ENCODE data around the gene CADM4. TPM values are rescaled to one million over a fixed set of nuclear protein-coding genes. Genes with fewer than 3 reads are reported as not detected.

CADM4 gene
- polyA plus RNA-seq, 1 donor (not counting 4 experiments of a cell fraction or from before 2014, with no cell fraction given) = 4.3 TPM

DNA sequence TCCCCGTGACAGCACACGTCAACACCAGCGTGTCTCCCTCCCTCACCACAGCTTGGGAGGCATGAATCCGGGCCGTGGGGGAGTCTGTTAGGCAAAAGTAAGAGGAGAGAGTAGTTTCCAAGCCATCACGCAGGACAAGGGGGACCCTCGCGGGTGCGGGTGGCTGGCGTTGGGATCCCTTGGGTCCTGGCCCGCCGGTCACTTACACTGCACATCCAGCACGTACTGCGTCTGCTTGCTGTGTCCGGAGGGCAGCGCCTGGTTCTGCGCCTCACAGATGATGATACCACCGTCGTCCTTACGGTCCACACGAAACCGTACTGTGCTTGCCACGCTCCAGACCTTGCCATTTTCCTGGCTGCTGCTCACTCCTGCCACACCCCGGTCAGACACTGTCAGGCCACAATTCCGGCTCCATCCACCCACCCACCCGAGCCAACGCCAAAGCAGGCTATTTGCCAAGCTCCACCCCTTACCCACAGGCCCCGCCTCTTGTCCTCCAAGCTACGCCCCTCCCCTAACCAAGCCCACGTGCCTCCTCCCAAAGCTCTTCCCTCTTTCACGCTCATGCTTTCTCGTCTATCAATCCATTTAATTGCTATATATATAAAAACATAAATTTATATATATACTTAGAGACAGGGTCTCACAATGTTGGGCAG, 13.6 kb downstream of the CADM4 start:
- no peaks in the 10 kb centered on the region for H3K9me1 ChIP-seq (ENCODE audit: control insufficient read depth, extremely low read depth, insufficient read depth, low read length)
- no peaks in the 10 kb centered on the region for H3K9me3 ChIP-seq (ENCODE audit: control insufficient read depth, low read depth, low read length)
- H3K9ac ChIP-seq (ENCODE audit: control insufficient read depth, extremely low read depth, insufficient read depth, low read length) = no peak overlapping the region
- no peak for TF ChIP-seq EZH2 (IDR thresholded peaks at IDR 0.05; ENCODE audit: low read length)
- TF ChIP-seq, protein P1, sequence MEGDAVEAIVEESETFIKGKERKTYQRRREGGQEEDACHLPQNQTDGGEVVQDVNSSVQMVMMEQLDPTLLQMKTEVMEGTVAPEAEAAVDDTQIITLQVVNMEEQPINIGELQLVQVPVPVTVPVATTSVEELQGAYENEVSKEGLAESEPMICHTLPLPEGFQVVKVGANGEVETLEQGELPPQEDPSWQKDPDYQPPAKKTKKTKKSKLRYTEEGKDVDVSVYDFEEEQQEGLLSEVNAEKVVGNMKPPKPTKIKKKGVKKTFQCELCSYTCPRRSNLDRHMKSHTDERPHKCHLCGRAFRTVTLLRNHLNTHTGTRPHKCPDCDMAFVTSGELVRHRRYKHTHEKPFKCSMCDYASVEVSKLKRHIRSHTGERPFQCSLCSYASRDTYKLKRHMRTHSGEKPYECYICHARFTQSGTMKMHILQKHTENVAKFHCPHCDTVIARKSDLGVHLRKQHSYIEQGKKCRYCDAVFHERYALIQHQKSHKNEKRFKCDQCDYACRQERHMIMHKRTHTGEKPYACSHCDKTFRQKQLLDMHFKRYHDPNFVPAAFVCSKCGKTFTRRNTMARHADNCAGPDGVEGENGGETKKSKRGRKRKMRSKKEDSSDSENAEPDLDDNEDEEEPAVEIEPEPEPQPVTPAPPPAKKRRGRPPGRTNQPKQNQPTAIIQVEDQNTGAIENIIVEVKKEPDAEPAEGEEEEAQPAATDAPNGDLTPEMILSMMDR (optimal IDR thresholded peaks at IDR 0.05 in 1 of 3, IDR thresholded peaks at IDR 0.05 in 1 of 3, conservative IDR thresholded peaks at IDR 0.05 in 1 of 3; ENCODE audit: extremely low read depth in 1 of 3, insufficient read depth in 2 of 3, low read length in 3 of 3) = no peak
- dilution Hi-C loops (cut with MboI; ENCODE audit: extremely low pct_ligation_motif_present, low sequenced_read_pairs) = no loop called here
- no peaks in the 10 kb centered on the region for H3K36me3 ChIP-seq (ENCODE audit: control insufficient read depth in 2 of 2, extremely low read depth in 1 of 2, insufficient read depth in 2 of 2, low read length in 2 of 2)
- FAIRE-seq (no peak), DNase-seq (ENCODE audit: low read depth, low spot score) (no peak)
- no peaks in the 10 kb centered on the region for H3K27me3 ChIP-seq (ENCODE audit: control insufficient read depth, extremely low read depth, insufficient read depth, low read length)
- no peak overlapping the region for H2AFZ ChIP-seq (ENCODE audit: control insufficient read depth, low read length)
- H3K4me2 ChIP-seq (ENCODE audit: control insufficient read depth, extremely low read depth, insufficient read depth, low read depth, low read length) = no peak overlapping the region
- no peaks in the 10 kb centered on the region for H4K20me1 ChIP-seq (ENCODE audit: control insufficient read depth, extremely low read depth, insufficient read depth, low read length)
- no peaks in the 10 kb centered on the region for H3K79me2 ChIP-seq (ENCODE audit: control insufficient read depth, insufficient read depth, low read length)
- no peak overlapping the region for H3K4me3 ChIP-seq (ENCODE audit: control insufficient read depth in 2 of 3, extremely low read depth in 1 of 3, insufficient read depth in 2 of 3, low read depth in 1 of 3, low read length in 3 of 3)
- H3K27ac ChIP-seq (ENCODE audit: control insufficient read depth, insufficient read depth, low read length) = no peak overlapping the region
- H3K4me1 ChIP-seq (ENCODE audit: control insufficient read depth, extremely low read depth, insufficient read depth, low read length) = peaks cover 6% of the 10 kb centered on the region

DNA sequence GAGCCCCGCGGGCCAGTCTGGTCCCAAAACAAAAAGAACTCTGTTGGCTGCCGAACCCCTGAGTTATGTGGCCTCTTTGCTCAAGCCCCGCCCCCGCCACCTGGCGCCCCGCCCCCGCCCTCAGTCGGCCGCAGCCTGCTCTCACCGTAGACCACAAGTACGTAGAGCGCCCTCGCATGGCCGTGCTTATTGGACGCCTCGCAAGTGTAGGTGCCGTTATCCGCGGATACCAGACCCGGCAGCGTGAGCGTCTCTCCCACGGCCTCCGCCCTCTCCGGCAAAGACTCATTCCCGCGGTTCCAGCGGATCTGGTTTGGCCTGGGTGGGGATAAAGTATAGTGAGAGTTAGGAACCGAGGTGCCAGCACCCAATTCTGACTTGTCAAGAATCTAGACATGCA, 14.7 kb downstream of the CADM4 start:
- Histone ChIP-seq H3K36me3 (ENCODE audit: control insufficient read depth in 2 of 2, extremely low read depth in 1 of 2, insufficient read depth in 2 of 2, low read length in 2 of 2) (no peaks in the 10 kb centered on the region), H3K9ac (ENCODE audit: control insufficient read depth, extremely low read depth, insufficient read depth, low read length) (no peak overlapping the region), H3K9me1 (ENCODE audit: control insufficient read depth, extremely low read depth, insufficient read depth, low read length) (no peaks in the 10 kb centered on the region), H3K27me3 (ENCODE audit: control insufficient read depth, extremely low read depth, insufficient read depth, low read length) (no peaks in the 10 kb centered on the region), H4K20me1 (ENCODE audit: control insufficient read depth, extremely low read depth, insufficient read depth, low read length) (no peaks in the 10 kb centered on the region), H3K9me3 (ENCODE audit: control insufficient read depth, low read depth, low read length) (no peaks in the 10 kb centered on the region), H2AFZ (ENCODE audit: control insufficient read depth, low read length) (peak overlapping the region; percentile 62), H3K4me1 (ENCODE audit: control insufficient read depth, extremely low read depth, insufficient read depth, low read length) (peaks cover 14% of the 10 kb centered on the region), H3K4me3 (ENCODE audit: control insufficient read depth in 2 of 3, extremely low read depth in 1 of 3, insufficient read depth in 2 of 3, low read depth in 1 of 3, low read length in 3 of 3) (peak overlapping the region in 1 of 3 experiments; percentile 34), H3K79me2 (ENCODE audit: control insufficient read depth, insufficient read depth, low read length) (no peaks in the 10 kb centered on the region), H3K27ac (ENCODE audit: control insufficient read depth, insufficient read depth, low read length) (no peak overlapping the region), H3K4me2 (ENCODE audit: control insufficient read depth, extremely low read depth, insufficient read depth, low read depth, low read length) (peak overlapping the region; percentile 67)
- FAIRE-seq (peak; percentile 57), DNase-seq (ENCODE audit: low read depth, low spot score) (peak; percentile 66)
- dilution Hi-C loops (cut with MboI; ENCODE audit: extremely low pct_ligation_motif_present, low sequenced_read_pairs) = no loop called here
- TF ChIP-seq, protein P1 (optimal IDR thresholded peaks at IDR 0.05 in 1 of 3, IDR thresholded peaks at IDR 0.05 in 1 of 3, conservative IDR thresholded peaks at IDR 0.05 in 1 of 3; ENCODE audit: extremely low read depth in 1 of 3, insufficient read depth in 2 of 3, low read length in 3 of 3) = peak; percentile 26 to 94 (median 68)
- no peak for TF ChIP-seq EZH2 (IDR thresholded peaks at IDR 0.05; ENCODE audit: low read length)

All from keratinocyte (primary cell).